Measurements from ENCODE around the gene PLEKHB2.

DNA sequence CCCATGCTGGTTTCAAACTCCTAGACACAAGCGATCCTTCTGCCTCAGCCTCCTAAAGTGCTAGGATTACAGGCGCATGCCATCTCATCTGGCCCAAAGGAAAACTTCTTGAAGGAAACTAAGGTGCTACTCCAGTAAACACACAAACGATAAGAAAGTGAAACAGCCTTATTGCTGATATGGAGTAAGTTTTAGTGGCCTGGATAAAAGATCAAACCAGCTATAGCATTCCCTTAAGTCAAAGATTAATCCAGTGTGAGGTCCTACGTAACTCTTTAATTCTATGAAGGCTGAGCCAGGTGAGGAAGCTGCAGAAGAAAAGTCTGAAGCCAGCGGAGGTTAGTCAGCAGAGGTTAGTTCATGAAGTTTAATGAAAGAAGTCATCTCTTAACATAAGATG lies 63.4 kb downstream of the PLEKHB2 start:
- no peak for TF ChIP-seq TAF1 (IDR thresholded peaks at IDR 0.05; ENCODE audit: low read depth, low read length)
- TF ChIP-seq, protein P1, sequence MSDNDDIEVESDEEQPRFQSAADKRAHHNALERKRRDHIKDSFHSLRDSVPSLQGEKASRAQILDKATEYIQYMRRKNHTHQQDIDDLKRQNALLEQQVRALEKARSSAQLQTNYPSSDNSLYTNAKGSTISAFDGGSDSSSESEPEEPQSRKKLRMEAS (IDR thresholded peaks at IDR 0.05) = no peak
- no peak for TF ChIP-seq RFX5 (IDR thresholded peaks at IDR 0.05; ENCODE audit: borderline replicate concordance, low read depth, low read length)
- TF ChIP-seq EP300 (IDR thresholded peaks at IDR 0.05; ENCODE audit: borderline replicate concordance in 1 of 2, low read depth in 2 of 2, low read length in 2 of 2) = no peak
- no peak for TF ChIP-seq CHD1 (IDR thresholded peaks at IDR 0.05; ENCODE audit: low read depth, low read length)
- no peak for TF ChIP-seq RXRA (IDR thresholded peaks at IDR 0.05; ENCODE audit: insufficient read depth, low read depth, low read length)
- TF ChIP-seq, protein P2, sequence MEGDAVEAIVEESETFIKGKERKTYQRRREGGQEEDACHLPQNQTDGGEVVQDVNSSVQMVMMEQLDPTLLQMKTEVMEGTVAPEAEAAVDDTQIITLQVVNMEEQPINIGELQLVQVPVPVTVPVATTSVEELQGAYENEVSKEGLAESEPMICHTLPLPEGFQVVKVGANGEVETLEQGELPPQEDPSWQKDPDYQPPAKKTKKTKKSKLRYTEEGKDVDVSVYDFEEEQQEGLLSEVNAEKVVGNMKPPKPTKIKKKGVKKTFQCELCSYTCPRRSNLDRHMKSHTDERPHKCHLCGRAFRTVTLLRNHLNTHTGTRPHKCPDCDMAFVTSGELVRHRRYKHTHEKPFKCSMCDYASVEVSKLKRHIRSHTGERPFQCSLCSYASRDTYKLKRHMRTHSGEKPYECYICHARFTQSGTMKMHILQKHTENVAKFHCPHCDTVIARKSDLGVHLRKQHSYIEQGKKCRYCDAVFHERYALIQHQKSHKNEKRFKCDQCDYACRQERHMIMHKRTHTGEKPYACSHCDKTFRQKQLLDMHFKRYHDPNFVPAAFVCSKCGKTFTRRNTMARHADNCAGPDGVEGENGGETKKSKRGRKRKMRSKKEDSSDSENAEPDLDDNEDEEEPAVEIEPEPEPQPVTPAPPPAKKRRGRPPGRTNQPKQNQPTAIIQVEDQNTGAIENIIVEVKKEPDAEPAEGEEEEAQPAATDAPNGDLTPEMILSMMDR (IDR thresholded peaks at IDR 0.05; ENCODE audit: control extremely low read depth in 1 of 3, insufficient read depth in 1 of 3, low read depth in 1 of 3, low read length in 3 of 3) = no peak
- no peak for TF ChIP-seq EZH2 (IDR thresholded peaks at IDR 0.05; ENCODE audit: low read depth, low read length, severe bottlenecking)
